GM21717 (cell line): Measurements from ENCODE around the gene HSPA1L.
"Not testable (repeated sequence)": the region's sequence is repeated elsewhere in the genome, so short reads cannot be mapped to it uniquely, and the experiment has no call there.

Source experiments
- ATAC-seq: cut with Tn5 transposase; IDR thresholded peaks from one replicate; pipeline ENCODE4 v1.9.1; 2021; ENCODE audit warnings: mild to moderate bottlenecking, moderate library complexity; ENCODE audit not compliant: unreplicated experiment

HSPA1L gene

GRCh38 chr6:31815025-31815838 lies at the start of gene HSPA1L, which contains the start of gene HSPA1A:
Gene HSPA1L (minus strand): TSS chr6:31815283. CDS start chr6:31811972, 3,311 bp downstream.
Gene HSPA1A (plus strand): TSS chr6:31815543. CDS start chr6:31815757, 214 bp downstream.
- no peak for ATAC-seq

- ATAC-seq, result no peak
These were observed 49.7 kb upstream of the HSPA1L start for GRCh38 chr6:31864818-31865204.

GRCh38 chr6:31864123-31864562 lies 49.1 kb upstream of the HSPA1L start:
- ATAC-seq, result not testable (repeated sequence)

- peak; percentile 88 for ATAC-seq
These were observed 47.5 kb upstream of the HSPA1L start, which contains the start of gene NEU1 for GRCh38 chr6:31862344-31863235. Gene NEU1 (minus strand): TSS chr6:31862821. CDS start chr6:31862776, 45 bp downstream.

- ATAC-seq, result no peak
These were observed 46.8 kb upstream of the HSPA1L start for GRCh38 chr6:31861919-31862343.

- ATAC-seq, result no peak
These were observed 46.1 kb upstream of the HSPA1L start for GRCh38 chr6:31861150-31861549.

- no peak for ATAC-seq
These were observed 45.3 kb upstream of the HSPA1L start for GRCh38 chr6:31860349-31860748.

- no peak for ATAC-seq
These were observed 44.8 kb upstream of the HSPA1L start for GRCh38 chr6:31859923-31860322.

GRCh38 chr6:31858707-31859106 lies 43.6 kb upstream of the HSPA1L start:
- no peak for ATAC-seq

GRCh38 chr6:31857774-31858173 lies 42.7 kb upstream of the HSPA1L start:
- not testable (repeated sequence) for ATAC-seq

- ATAC-seq, result not testable (repeated sequence)
These were observed 37.1 kb upstream of the HSPA1L start for GRCh38 chr6:31851980-31852718.

- no peak for ATAC-seq
These were observed 36.4 kb upstream of the HSPA1L start for GRCh38 chr6:31851485-31851832.

GRCh38 chr6:31850765-31851484 lies 35.8 kb upstream of the HSPA1L start:
- no peak for ATAC-seq

- ATAC-seq, result no peak
These were observed 32.3 kb upstream of the HSPA1L start for GRCh38 chr6:31847276-31847978.

GRCh38 chr6:31844507-31844906 lies 29.4 kb upstream of the HSPA1L start:
- ATAC-seq, result no peak

- ATAC-seq, result no peak
These were observed 27.0 kb upstream of the HSPA1L start for GRCh38 chr6:31842053-31842452.

GRCh38 chr6:31839779-31840126 lies 24.7 kb upstream of the HSPA1L start:
- ATAC-seq, result not testable (repeated sequence)

GRCh38 chr6:31838968-31839367 lies 23.9 kb upstream of the HSPA1L start:
- ATAC-seq, result no peak

GRCh38 chr6:31838114-31838553 lies 23.1 kb upstream of the HSPA1L start:
- not testable (repeated sequence) for ATAC-seq
